Activated CD8-positive, alpha-beta memory T cell treated with anti-CD3 and anti-CD28 coated beads, Interleukin-2, amount 50 U/mL, for 4 hours (primary cell): ENCODE results near the gene SP8.

ENCODE experiments used
- DNase-seq: peaks from one replicate; pipeline ENCODE4 v3.0.0-alpha.2; 2020

The SP8 gene

GRCh38 chr7:20793694-20794394 is 7.2 kb upstream of the SP8 start:
- DNase-seq = no peak

- no peak for DNase-seq
Observed at GRCh38 chr7:20793248-20793647, 6.6 kb upstream of the SP8 start.

GRCh38 chr7:20791538-20792434 is 5.1 kb upstream of the SP8 start:
- DNase-seq = no peak

GRCh38 chr7:20790375-20790774 is 3.7 kb upstream of the SP8 start:
- DNase-seq = no peak

GRCh38 chr7:20788420-20788990 is 1.8 kb upstream of the SP8 start:
- no peak for DNase-seq

- DNase-seq = no peak
Observed at GRCh38 chr7:20787660-20788419, 1.2 kb upstream of the SP8 start.

- DNase-seq = no peak
Observed at GRCh38 chr7:20786421-20786778, 286 bp downstream of the SP8 start.

- DNase-seq = no peak
Observed at GRCh38 chr7:20786049-20786412, 655 bp downstream of the SP8 start.

- no peak for DNase-seq
Observed at GRCh38 chr7:20785157-20786048, 1.3 kb downstream of the SP8 start.

- DNase-seq = no peak
Observed at GRCh38 chr7:20784388-20785156, 2.1 kb downstream of the SP8 start.

- DNase-seq = no peak
Observed at GRCh38 chr7:20783700-20784387, 2.8 kb downstream of the SP8 start.

GRCh38 chr7:20783125-20783699 is 3.5 kb downstream of the SP8 start:
- no peak for DNase-seq

- DNase-seq = no peak
Observed at GRCh38 chr7:20779041-20779440, 7.6 kb downstream of the SP8 start.

GRCh38 chr7:20778063-20778721 is 8.5 kb downstream of the SP8 start:
- DNase-seq = no peak

- DNase-seq = no peak
Observed at GRCh38 chr7:20777377-20778062, 9.2 kb downstream of the SP8 start.

- DNase-seq = no peak
Observed at GRCh38 chr7:20776942-20777341, 9.7 kb downstream of the SP8 start.

GRCh38 chr7:20776214-20776911 is 10.3 kb downstream of the SP8 start:
- no peak for DNase-seq

- no peak for DNase-seq
Observed at GRCh38 chr7:20754001-20754400, 32.7 kb downstream of the SP8 start.

GRCh38 chr7:20749906-20750305 is 36.8 kb downstream of the SP8 start:
- DNase-seq = no peak
